ENCODE data around the gene ACTN4. TPM values are rescaled to one million over a fixed set of nuclear protein-coding genes. Genes with fewer than 3 reads are reported as not detected.
A peak's percentile ranks its signal among the peaks of the same experiment; 100 is the strongest.

ACTN4 gene
- total and polyA plus RNA-seq, 9 donors, result 68.8 to 281 (median 224) TPM

DNA sequence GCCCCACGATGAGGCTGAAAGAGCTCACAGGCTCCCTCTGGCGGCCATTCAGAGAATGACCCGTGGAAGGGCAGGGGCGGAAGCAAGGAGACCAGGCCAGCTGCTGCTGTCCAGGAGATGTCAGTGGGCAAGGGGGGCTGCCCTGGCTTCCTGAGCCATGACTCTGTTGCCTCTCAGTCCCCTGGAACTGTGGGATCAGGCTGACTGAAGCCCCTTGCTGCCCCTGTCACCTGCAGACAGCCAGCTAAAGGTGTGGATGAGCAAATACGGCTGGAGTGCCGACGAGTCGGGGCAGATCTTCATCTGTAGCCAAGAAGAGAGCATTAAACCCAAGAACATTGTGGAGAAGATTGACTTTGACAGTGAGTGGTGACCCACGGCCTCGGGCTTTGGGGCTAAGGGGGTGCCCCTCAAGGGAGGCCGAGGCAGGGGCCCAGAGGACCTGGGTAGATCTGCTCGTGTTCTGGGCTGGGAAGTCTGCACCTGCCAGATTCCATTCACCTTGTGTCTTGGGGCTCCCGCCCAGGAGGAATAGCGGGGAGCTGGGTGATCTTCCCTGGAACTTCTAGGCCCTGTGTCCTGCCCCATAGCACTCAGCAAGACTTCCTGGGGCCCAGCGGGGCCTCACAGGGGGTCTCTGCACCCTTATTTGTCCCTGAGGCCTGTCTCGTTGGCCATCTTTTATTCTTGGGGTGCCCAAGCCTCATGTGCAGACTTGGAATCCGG is 12.5 kb upstream of the ACTN4 start:
- H3K36me3 ChIP-seq (ENCODE audit: control insufficient read depth, insufficient read depth, low read length), result peaks cover 60% of the 10 kb centered on the region
- DNase-seq, result peak; percentile 83
- peak overlapping the region; percentile 29 for H3K27ac ChIP-seq (ENCODE audit: low read length)
- no peak overlapping the region for H3K4me3 ChIP-seq (ENCODE audit: low read length)
- 64% methylated on average over 16 of the region's 17 CpGs for WGBS (ENCODE audit: insufficient coverage)
- H3K9me3 ChIP-seq (replicated peaks; ENCODE audit: control insufficient read depth, low read depth, low read length), result no peaks in the 10 kb centered on the region
- H3K4me1 ChIP-seq (ENCODE audit: control insufficient read depth, insufficient read depth, low read length), result peaks cover 4% of the 10 kb centered on the region
- no peaks in the 10 kb centered on the region for H3K27me3 ChIP-seq (ENCODE audit: control insufficient read depth, insufficient read depth, low read length)

DNA sequence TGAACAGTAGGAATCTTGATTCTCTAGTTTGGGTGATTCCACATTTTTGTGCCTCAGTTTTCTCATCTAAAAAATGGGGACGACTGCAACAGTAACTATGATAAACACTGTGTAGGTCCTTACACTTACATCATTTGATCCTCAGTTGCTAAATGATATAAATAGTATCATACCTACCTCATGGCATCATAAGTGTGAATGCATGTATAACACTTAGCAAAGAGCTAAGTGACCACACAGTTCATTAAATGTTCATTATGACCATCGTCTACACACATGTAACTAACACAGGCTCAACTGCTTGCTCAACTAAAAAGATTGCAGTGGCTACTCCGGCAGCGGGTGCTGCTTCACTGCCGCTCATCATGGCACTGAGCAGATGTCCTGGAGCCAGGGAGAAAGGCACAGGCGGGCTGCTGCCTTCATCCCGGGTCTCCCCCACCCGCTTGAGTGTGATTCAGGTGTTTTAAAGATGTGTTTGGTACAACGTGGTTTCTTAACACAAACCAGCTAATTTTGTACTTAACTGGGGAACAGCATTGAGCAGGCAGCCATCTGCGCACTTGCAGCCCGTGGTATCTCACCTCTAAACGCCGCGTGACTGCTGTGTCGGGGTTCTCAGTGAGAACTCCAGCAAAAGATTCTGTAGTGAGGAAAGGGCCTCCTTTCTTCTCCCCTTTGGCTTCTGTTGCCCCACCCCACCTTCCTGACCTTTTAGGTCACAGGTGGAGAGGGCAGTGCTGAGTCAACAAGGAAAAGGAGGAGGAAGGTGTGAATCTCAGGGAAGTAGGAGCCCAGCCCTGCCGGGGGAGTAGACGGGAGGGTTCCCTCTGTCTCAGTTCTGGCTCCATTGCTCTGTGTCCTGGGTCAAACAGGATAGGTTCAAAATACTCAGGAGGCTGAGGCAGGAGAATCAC is 11.7 kb upstream of the ACTN4 start:
- H3K4me1 ChIP-seq (ENCODE audit: control insufficient read depth, insufficient read depth, low read length), result peaks cover 4% of the 10 kb centered on the region
- no peaks in the 10 kb centered on the region for H3K9me3 ChIP-seq (replicated peaks; ENCODE audit: control insufficient read depth, low read depth, low read length)
- no peaks in the 10 kb centered on the region for H3K27me3 ChIP-seq (ENCODE audit: control insufficient read depth, insufficient read depth, low read length)
- DNase-seq, result no peak
- 79% methylated on average over 5 of the region's 17 CpGs for WGBS (ENCODE audit: insufficient coverage)
- H3K27ac ChIP-seq (ENCODE audit: low read length), result no peak overlapping the region
- H3K36me3 ChIP-seq (ENCODE audit: control insufficient read depth, insufficient read depth, low read length), result peaks cover 55% of the 10 kb centered on the region
- H3K4me3 ChIP-seq (ENCODE audit: low read length), result no peak overlapping the region

DNA sequence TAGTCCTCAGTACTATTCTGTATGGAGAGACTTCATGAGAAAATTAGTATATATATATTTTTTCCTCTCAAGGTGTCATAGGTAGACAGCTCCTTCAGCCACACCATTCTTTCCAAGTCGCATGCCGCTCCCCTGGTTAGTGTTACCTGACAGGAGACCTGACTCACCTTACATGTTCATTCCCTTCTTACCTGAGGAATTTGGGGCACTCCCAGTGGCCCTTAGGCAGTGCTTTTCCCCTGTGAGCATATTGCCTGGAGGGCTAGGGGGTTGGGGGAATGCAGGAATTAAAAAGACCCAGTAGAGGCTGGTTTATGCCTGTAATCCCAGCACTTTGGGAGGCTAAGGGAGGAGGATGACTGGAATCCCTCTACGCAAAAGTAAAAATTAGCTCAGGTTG is 9.0 kb upstream of the ACTN4 start:
- Histone ChIP-seq H3K9me3 (replicated peaks; ENCODE audit: control insufficient read depth, low read depth, low read length) (no peaks in the 10 kb centered on the region), H3K4me3 (ENCODE audit: low read length) (no peak overlapping the region), H3K4me1 (ENCODE audit: control insufficient read depth, insufficient read depth, low read length) (peaks cover 7% of the 10 kb centered on the region), H3K36me3 (ENCODE audit: control insufficient read depth, insufficient read depth, low read length) (peaks cover 35% of the 10 kb centered on the region), H3K27me3 (ENCODE audit: control insufficient read depth, insufficient read depth, low read length) (no peaks in the 10 kb centered on the region), H3K27ac (ENCODE audit: low read length) (no peak overlapping the region)
- 88% methylated on average over 1 of the region's 3 CpGs for WGBS (ENCODE audit: insufficient coverage)
- DNase-seq, result no peak

DNA sequence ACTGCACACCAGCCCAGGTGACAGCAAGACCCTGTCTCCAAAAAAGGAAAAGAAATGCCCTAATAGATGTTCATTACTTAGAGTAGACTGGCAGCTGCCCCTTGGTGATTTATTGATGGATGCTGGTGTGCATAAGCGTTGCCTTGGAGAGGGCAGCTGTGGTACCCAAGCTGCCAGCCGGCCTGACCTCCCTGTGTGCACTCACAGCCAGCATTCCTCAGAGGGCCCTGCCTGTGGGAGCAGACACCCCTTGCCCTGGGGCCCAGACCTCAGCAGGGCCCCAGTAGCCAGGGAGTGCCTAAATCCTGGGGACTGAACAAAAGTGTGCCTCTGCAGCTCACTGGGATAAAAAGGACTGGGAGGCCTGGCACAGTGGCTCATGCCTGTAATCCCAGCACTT is 7.8 kb upstream of the ACTN4 start:
- no peak overlapping the region for H3K27ac ChIP-seq (ENCODE audit: low read length)
- H3K27me3 ChIP-seq (ENCODE audit: control insufficient read depth, insufficient read depth, low read length), result no peaks in the 10 kb centered on the region
- peaks cover 32% of the 10 kb centered on the region for H3K36me3 ChIP-seq (ENCODE audit: control insufficient read depth, insufficient read depth, low read length)
- peaks cover 6% of the 10 kb centered on the region for H3K4me1 ChIP-seq (ENCODE audit: control insufficient read depth, insufficient read depth, low read length)
- no peak overlapping the region for H3K4me3 ChIP-seq (ENCODE audit: low read length)
- H3K9me3 ChIP-seq (replicated peaks; ENCODE audit: control insufficient read depth, low read depth, low read length), result no peaks in the 10 kb centered on the region
- no peak for DNase-seq
- 57% methylated on average over 1 of the region's 2 CpGs for WGBS (ENCODE audit: insufficient coverage)

DNA sequence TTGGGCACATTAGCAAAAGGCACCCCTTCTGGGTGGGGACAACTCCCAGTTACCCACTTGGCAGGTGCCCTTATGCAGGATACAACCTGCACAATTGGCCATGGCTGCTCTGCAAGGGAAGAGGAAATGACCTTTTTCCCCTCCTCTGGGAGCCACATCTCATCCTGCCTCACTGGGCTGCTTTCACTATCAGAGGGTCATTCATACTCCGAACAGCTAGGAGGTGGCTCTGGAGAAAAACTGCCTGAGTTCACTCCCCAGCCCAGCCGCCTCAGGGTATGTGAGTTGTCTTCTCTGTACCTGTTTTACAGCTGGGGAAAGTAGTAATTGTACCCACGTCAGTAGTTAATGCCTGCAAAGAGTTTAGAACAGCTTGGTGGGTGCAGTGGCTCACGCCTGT is 7.1 kb upstream of the ACTN4 start:
- peaks cover 26% of the 10 kb centered on the region for H3K36me3 ChIP-seq (ENCODE audit: control insufficient read depth, insufficient read depth, low read length)
- H3K4me3 ChIP-seq (ENCODE audit: low read length), result no peak overlapping the region
- peaks cover 3% of the 10 kb centered on the region for H3K4me1 ChIP-seq (ENCODE audit: control insufficient read depth, insufficient read depth, low read length)
- peak overlapping the region; percentile 35 for H3K27ac ChIP-seq (ENCODE audit: low read length)
- WGBS (ENCODE audit: insufficient coverage), result 80% methylated on average over 1 of the region's 4 CpGs
- H3K27me3 ChIP-seq (ENCODE audit: control insufficient read depth, insufficient read depth, low read length), result no peaks in the 10 kb centered on the region
- no peaks in the 10 kb centered on the region for H3K9me3 ChIP-seq (replicated peaks; ENCODE audit: control insufficient read depth, low read depth, low read length)
- no peak for DNase-seq

DNA sequence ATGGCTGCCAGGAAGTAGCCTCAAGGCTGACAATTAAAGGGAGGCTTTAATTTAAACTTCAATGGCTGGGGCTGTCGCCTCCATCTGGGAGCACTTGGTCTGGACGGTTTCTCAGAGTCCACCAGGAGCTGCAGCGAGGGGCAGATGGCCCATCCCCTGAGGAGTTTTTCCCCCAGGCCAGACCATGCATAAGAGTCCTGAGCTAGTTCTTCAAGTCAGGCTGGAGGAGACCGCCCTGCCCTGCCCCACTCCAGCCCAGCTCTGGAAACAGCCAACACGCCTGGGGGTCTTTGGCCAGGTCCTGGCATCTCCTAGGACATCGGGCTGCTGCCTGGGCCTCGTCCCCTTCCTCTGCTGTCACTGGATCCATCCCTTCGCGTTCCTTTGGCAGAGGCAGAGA is 5.3 kb upstream of the ACTN4 start:
- 70% methylated on average over 6 of the region's 9 CpGs for WGBS (ENCODE audit: insufficient coverage)
- no peak overlapping the region for H3K27ac ChIP-seq (ENCODE audit: low read length)

DNA sequence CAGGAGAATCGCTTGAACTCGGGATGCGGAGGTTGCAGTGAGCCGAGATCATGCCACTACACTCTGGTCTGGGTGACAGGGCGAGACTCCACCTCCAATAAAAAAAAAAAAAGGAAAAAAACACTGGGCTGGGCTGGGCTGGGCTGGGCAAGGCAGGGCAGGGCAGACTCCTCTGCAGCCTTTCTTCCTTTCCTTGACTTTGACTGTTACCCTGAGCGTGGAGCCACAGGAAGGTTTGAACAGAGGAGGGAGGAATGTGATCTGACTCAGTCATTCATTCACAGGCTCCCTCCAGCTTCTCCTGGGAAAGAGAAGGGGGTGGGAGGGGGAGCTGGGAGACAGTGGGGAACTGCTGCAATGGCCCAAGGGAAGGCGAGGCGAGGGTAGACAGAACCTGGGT is 2.7 kb upstream of the ACTN4 start:
- Histone ChIP-seq H3K4me3 (ENCODE audit: low read length) (no peak overlapping the region), H3K4me1 (ENCODE audit: control insufficient read depth, insufficient read depth, low read length) (peaks cover 10% of the 10 kb centered on the region), H3K27me3 (ENCODE audit: control insufficient read depth, insufficient read depth, low read length) (no peaks in the 10 kb centered on the region), H3K27ac (ENCODE audit: low read length) (no peak overlapping the region), H3K36me3 (ENCODE audit: control insufficient read depth, insufficient read depth, low read length) (no peaks in the 10 kb centered on the region), H3K9me3 (replicated peaks; ENCODE audit: control insufficient read depth, low read depth, low read length) (no peaks in the 10 kb centered on the region)
- DNase-seq, result no peak
- 82% methylated on average over 5 of the region's 8 CpGs for WGBS (ENCODE audit: insufficient coverage)

More for the DNA sequence above, 5.3 kb upstream of the ACTN4 start:
- H3K36me3 ChIP-seq (ENCODE audit: control insufficient read depth, insufficient read depth, low read length), result peaks cover 10% of the 10 kb centered on the region
- H3K9me3 ChIP-seq (replicated peaks; ENCODE audit: control insufficient read depth, low read depth, low read length), result no peaks in the 10 kb centered on the region
- H3K4me1 ChIP-seq (ENCODE audit: control insufficient read depth, insufficient read depth, low read length), result peaks cover 3% of the 10 kb centered on the region
- no peak overlapping the region for H3K4me3 ChIP-seq (ENCODE audit: low read length)
- H3K27me3 ChIP-seq (ENCODE audit: control insufficient read depth, insufficient read depth, low read length), result no peaks in the 10 kb centered on the region
- DNase-seq, result no peak

DNA sequence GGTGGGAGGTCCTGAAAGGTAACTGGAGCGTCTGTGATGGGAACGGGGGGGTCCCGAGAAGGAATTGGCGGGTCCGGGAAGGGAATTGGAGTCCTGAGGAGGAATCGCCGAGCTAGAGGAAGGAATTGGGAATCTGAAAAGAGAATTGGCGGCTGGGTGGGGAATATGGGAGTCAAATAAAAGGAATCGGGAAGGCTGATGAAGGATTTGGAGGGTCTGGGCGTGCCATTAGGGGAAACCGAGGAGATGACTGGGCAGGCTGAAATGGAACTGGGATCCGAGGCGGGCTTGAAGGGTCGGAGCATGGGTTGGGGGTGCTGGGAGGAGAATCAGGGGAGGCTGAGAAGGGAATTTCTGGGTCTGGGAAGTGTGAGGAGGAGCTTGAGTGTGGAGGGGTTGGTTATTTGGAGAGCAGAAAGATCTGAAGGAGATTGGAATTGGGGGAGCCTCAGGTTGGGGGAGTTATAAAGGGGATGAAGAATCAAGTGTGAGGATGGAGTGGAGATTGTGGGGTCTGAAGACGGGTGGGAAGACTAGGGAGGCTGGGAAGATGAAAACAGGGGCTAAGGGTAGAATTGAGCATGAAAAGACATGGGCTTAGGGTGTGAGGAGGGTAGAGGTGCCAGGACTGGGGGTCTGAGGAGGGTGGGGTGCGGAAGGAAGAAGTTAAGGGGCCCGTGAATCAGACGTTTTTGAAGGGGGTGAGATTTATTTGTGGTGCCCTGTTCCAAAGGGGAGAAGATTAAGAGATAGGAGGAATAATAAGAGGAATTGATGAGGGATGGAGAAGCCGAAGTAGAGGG is 718 bp downstream of the ACTN4 start:
- 0% methylated on average over 19 of the region's 19 CpGs for WGBS (ENCODE audit: insufficient coverage)
- H3K4me1 ChIP-seq (ENCODE audit: control insufficient read depth, insufficient read depth, low read length), result peaks cover 41% of the 10 kb centered on the region
- H3K27me3 ChIP-seq (ENCODE audit: control insufficient read depth, insufficient read depth, low read length), result no peaks in the 10 kb centered on the region

DNA sequence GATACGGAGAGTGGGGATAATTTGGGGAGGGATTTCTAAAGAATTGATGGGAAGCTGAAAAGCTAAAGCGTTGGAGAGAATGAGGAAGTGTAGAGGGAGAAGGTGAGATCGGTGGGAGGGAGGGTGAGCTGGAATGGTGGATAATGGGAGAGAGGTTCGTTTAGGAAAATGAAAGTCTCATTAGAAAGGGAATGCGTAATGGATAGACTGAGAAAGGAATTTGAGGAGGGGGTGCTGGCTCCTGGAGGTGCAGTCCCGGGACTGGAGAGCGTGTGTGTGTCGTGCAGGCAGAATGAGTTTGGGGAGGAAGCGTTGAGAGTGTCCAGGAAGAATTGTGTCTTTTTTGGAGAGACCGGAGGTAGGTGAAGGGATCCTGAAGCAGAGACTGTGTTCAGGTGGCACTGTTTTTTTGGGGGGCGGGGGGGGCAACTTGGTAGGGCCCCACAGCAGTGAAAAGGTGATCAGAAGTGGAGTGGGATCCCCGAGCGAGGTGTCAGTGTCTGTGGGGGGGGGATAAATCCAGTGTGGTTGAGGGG is 1.4 kb downstream of the ACTN4 start:
- peak overlapping the region; percentile 97 for H3K4me3 ChIP-seq (ENCODE audit: low read length)
- no peak for DNase-seq
- H3K36me3 ChIP-seq (ENCODE audit: control insufficient read depth, insufficient read depth, low read length), result peaks cover 5% of the 10 kb centered on the region
- H3K27ac ChIP-seq (ENCODE audit: low read length), result peak overlapping the region; percentile 94
- WGBS (ENCODE audit: insufficient coverage), result under 1% methylated on average over 12 of the region's 13 CpGs
- peaks cover 43% of the 10 kb centered on the region for H3K4me1 ChIP-seq (ENCODE audit: control insufficient read depth, insufficient read depth, low read length)
- H3K9me3 ChIP-seq (replicated peaks; ENCODE audit: control insufficient read depth, low read depth, low read length), result no peaks in the 10 kb centered on the region
- no peaks in the 10 kb centered on the region for H3K27me3 ChIP-seq (ENCODE audit: control insufficient read depth, insufficient read depth, low read length)

More for the DNA sequence above, 718 bp downstream of the ACTN4 start:
- Histone ChIP-seq H3K27ac (ENCODE audit: low read length) (peak overlapping the region; percentile 94), H3K4me3 (ENCODE audit: low read length) (peak overlapping the region; percentile 97), H3K36me3 (ENCODE audit: control insufficient read depth, insufficient read depth, low read length) (peaks cover 5% of the 10 kb centered on the region), H3K9me3 (replicated peaks; ENCODE audit: control insufficient read depth, low read depth, low read length) (no peaks in the 10 kb centered on the region)
- no peak for DNase-seq
